GM19455 (cell line): ENCODE measurements around the gene SDCBP2.

Source experiments
- ATAC-seq: cut with Tn5 transposase; IDR thresholded peaks from one replicate; pipeline ENCODE4 v1.9.1; 2021; ENCODE audit not compliant: unreplicated experiment

The SDCBP2 gene

DNA sequence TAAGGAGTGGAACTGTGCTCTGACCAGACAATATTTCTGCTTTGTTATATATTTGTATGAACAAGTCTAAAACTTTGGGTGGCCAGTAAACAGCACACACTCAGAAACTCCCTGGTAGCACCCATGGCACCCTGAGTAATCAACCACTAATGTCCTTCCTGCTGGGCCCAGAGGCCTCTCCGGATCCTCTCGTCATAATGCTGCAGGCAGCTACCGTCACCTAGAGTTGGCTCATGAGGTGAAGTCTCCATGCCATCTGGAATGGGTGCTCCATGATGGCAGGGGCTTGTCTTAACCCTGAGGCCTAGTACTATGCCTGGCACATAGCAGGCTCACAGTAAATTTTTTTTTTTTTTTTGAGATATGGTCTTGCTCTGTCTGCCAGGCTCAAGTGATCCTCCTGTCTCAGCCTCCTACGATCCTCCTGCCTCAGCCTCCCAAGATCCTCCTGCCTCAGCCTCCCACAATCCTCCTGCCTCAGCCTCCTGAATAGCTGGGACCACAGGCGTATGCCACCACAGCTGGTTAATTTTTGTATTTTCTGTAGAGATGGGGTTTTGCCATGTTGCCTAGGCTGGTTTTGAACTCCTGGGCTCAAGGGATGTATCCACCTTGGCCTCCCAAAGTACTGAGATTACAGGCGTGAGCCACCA lies 3.0 kb upstream of the SDCBP2 start:
- ATAC-seq = no peak

DNA sequence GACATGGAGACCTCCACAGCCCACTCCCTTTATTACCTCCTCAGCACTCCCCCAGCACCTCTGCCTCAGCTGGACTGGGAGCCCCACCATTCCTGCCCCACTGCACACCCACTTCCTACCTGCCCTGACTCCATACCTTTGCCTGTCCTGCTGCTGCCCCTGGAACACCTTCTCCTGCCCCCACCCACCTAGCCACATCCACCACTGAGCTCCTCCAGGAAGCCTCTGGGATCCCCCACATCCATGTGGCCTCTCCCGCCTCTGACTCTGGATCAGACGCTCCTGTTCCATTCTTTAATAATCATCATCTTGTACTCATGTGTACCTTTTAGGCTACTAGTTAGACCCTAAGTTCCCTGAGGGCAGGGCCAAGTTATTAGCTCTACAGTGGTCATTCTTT lies 2.2 kb upstream of the SDCBP2 start:
- ATAC-seq = no peak

DNA sequence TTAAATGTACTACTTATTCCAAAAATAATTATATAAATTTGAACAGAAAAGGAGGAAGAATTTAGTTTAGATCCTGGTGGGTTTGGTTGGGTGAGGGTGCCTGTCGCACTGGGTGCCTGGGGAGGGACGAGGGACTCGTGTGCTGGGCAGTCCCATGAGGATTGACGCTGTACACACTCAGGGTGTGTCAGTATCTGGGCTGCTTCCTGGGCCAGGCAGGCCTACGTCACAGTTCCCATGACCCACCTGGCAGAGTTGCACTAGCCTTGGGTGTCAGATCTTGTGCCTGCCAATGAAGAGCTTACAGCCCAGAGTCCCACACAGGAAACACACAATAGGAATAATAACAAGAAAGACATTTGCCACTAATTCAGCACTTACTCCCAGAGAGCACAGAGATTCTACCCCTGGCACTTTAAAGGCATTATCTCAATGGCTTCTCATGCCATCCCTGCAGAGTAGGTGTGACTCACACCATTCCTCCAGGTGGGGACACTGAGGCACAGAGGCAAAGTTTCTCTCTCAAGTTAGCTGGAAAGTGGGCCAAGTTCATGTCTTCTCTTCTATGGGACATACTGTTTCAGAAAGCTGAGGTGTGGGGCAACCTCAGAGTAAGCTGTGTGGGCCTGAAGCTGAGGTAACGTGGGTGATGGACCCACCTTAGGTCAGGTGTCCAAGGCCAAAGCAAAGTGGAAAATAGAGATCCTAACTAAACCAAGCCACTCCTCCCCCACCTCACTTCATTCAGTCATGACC lies 1.3 kb upstream of the SDCBP2 start:
- ATAC-seq = no peak

DNA sequence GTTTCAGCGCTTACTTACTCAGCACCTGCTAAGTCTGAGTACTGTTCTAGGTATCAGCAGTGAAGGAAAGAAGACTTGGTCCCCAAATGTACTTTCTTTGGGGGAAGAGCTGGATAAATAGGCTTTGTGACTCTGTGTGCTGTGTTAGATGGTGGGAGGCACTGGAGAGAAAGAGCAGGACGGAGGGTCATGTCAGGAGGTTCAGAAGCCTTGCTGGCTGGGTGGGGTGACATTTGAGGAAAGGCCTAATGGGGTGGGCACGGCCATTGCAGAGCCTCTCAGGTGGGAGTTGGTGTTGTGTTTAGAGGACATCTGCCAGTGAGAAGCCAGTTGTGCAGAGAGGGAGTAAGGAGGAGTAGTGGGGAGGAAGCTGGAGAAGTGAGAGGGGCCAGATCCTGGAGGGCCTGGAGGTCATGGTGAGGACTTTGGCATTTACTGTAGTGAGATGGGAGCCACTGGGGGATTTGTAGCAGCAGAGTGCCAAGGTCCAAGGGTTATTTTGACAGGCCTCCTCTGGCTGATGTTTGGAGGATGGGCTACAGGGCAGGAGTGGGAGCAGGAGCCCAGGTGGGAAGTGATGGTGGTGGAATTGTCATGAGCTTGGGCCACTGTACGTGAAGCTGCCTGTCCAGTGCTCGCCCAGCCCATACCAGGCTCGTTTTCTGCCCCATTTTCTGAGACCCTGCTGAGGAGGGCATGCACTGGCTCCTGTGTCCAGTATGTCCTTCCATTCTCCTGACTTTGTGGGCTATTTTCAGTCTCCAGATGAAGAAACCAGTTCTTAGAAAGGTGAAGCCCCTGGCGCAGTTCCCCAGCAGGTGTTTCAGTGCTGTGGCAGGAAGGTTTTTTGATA lies 886 bp downstream of the SDCBP2 start:
- ATAC-seq = no peak

DNA sequence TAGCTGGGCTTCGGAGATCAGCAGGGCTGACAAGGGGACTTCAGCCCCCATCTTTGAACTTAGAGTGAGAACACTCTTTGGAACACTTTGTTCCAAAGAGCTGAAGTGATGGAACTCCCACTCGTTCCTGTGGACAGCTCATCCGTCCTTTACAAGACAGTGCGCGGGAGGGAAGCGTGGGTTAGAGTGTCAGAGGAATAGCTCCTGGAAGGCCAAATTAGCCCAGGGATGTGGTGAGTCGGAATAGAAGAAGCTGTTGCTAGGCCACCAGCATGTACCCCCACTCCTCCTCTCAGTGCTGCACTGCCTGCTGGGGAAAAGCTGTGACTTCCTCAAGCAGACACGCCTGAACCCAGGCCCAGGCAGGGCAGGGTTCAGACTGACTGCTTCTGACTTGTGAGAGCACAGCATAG lies 1.7 kb downstream of the SDCBP2 start:
- no peak for ATAC-seq

DNA sequence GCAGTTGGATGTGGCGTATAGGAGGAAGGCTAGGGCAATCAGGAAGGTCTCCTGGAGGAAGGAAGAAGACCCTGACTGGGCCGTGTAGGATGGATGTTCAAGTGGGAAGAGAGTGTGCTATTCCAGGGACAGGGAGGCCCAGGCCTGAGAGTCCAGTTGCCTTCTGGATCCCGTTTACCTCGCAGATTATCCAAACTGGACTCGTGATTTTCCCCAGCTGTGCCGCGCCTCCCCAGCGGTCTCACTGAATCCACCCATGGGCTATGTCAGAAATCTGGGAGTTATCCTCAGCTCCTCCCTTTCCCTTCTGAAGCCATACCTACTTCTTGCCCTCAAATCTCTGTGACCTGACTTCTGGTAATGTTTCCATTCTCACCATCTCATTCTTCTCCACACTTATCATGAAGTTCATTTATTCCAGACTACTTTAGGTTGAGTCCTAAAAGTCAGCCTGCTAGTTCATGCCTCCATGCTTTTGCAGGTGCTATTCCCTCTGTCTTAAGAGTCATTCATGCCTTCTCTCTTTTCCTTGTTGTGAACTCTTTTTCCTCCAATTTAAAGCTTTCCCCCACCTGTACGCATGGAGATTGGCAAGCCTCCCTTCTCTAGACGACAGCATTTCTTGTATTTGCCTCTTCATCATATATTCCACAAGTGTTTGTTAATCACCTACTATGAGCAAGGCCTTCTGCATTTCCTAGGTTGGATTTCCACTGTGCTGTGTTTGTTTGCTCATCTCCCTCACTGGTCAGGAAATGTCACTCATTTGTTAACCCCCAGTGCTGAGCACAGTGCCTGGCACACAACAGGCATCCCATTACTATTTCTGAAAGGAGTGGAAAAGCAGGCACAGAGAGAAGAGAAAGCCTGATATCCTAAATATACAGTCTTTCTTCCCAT lies 2.7 kb downstream of the SDCBP2 start:
- no peak for ATAC-seq

DNA sequence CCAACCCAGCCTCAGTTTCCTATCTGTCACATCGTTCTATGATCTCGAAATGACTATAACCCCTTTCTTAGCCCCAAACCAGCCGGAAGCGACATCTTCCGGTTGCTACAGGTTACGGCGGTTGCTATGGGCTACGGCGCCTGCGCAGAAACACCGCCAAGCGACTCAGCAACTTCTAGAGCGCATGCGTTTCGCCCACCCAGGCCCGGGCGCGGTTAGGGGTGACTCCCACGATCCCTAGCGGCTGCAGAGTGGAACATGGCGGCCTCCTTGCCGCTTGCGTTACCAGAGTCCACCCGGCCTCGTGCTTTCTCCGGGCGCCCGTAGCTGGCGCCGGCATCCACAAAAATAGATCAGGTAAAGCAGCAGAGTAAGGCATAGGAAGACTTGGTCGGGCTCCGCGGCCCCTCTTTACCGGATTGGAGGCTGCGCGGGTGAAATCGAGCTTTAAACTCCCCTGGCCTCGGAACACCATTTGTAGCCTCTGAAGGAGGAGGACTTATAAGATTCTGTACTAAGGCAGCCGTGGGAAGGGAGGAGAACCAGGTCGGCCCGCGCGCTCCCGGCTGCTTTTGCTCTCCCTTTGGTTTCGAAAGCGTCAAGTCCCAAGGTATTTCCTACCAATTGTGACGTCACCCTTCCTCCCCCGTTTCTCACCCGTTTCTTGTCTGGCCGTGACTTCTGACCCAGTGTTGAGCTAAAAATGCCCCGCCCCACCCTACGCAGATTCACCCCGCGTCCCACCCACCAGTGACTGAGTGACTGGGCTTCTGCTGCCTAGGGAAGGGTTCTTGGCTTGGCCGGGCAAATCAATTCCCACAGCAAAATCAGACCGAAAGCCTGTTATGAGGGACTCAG lies 3.5 kb downstream of the SDCBP2 start:
- peak; percentile 85 for ATAC-seq

DNA sequence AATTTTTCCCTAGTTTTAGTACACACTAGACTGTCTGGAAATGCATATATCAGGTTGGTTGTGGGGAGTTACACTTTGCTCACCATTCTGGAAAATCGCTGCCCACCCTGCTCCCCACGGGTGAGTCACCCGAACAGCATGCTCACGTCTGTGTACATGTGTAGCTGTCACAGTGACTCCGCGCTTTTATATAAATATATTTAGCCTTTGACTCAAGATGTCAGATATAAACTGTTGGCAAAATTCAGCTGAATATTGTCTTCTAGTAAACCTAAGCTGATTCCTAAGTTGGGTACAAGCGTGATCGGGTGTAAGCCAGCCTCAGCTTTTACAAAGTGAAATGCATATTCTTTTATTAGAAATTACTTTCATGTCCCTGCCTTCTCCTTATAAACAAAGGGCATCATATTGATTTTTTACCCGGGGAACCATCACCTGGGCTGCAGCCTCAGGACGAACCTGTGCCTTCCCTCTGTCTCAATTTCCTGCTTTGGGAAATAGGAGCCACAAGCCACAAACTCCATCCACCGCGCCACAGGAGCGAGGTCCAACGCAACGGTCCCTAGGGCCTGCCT lies 4.3 kb downstream of the SDCBP2 start:
- ATAC-seq = no peak

DNA sequence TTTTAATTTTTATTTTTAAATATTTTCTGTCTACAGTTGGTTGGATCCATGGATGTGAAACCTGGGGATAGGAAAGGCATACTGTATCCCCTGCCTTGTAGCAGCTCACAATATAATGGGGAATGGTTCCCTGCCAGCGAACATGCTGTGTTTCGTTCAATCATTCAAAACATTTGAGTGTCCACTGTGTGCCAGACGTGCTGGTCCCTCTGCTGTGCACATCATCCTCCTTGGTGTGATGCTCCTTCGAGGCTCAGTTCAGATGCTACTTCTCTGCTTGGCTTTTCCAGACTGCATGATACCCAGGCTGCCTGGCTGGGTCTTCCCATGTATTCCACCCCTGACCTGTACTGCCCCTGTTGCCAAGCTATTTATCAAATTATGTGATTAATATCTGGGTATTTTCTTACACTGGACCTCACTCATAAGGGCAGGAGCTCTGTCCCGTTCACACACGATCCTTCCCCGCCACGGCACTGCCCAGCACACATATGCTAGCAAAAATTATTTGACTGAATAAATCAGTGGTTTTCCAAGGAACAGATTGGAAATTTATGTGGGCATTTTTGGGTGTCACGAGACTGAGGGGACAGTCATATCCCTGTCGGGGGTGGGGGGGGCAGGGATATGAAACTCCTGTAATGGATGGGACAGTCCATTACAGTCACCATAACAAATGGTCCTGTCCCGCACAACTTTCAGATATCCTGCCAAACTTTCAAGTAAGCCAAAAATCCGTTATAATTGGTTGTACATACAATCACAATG lies 4.9 kb downstream of the SDCBP2 start:
- ATAC-seq = no peak

DNA sequence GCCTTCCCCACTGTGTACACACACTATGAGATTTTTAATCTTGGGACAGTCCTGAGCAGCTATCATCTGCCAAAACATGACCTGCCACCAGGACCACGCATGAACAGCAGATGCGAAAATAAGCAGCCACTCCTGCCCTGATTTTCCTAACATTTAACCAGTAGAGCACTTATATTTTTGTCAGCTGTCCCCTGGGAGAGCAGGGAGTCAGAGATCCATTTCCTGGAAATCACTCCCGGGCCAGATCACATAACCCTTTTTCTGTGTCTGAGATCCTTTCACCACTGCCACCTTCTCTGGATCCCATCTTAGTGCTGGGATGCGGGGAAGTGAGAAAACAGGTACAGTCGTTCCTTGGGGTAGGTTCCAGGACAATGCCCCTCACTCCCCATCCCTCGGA lies 5.7 kb downstream of the SDCBP2 start:
- no peak for ATAC-seq

DNA sequence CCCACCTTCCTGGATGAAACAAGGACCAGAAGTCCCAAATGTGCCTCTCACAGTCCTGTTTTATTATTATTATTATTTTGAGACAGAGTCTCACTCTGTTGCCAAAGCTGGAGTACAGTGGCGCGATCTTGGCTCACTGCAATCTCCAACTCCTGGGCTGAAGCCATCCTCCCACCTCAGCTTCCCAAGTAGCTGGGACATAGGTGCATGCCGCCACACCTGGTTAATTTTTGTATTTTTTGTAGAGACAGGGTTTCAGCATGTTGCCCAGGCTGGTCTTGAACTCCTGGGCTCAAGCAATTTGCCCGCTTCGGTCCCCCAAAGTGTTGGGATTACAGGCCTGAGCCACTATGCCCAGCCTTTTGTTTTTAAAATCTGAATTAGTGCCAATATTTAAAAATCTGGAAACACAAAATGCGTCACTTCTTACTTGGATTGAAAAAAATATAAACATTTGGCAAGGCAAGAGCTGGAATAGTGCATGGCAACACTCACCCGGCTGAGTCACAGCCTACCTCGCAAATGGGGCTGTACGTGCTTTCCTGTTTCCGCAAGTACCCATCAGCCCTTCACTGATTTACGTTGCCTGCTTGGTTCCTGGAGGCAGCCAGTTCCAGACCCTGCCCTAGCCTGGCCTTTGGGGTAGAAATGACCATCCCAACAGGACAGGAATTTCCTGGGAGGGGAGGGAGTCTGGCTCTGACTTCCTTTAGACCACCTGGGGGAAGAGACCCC lies 6.3 kb downstream of the SDCBP2 start:
- no peak for ATAC-seq

DNA sequence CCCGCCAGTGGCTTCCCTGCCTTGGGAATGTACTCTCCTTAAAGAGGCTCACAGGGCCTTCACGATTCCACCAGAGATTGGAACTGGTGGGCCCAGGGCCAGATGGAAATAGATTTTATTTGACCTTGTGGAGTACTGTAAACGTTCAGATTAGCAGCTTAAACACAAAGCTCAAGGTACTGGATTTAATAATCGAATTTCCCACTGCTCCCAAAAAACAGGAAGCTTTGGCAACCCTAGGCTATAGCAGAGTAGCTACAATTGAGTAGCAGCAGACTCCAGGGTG lies 7.3 kb downstream of the SDCBP2 start:
- no peak for ATAC-seq

DNA sequence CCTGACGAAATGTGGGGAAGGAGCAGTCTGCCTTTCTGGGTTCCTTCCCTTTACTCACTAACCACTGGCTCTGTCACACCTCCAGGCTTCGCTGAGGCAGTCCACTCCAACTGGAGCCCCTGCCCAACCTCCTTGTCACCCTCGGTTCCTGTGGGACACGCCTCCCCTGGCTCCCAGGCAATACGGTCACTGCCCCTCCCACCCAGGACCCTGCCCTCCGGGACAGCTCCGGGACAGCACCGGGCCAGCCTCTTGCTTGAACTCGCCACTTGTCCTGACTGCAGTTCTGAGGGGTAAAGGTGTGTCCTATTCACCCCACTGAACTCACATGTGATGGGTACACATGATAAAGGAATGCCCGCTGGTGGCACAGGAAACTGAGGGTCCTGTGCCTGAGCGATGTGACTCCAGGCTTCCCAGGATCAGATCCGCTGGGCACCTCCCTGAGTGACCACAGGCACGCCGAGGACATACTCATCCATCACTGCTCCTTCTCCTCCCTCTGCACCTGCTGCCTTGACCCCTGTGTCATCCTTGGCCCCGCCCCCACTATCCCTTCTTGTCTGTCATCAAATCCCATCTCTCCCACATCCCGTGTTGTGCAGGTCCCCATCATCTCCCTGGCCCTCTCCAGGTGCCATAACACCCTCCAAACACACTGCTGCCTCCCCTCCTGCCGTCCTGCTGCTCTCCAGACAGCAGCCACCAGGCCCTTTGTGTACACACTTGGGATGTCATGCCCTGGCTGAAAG lies 7.9 kb downstream of the SDCBP2 start:
- no peak for ATAC-seq

DNA sequence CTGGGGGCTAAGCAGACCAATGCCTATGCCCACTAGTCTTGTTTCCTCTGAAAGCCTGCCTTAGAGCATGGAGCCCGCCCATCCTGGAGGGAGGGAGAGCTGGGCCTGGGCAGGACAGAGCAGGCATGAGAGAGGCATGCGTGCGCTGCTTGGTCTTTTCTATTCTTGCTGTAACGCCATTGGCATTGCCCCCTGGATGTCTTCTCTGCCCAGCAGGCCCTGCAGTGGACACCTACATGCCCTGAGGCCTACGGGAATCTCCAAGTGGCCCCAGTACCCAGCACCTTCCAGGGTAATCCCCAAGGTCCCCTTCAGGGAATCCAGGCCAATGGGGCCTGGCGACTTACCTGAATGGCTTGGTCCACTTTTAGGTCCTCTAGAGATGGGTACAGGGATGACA lies 8.9 kb downstream of the SDCBP2 start:
- no peak for ATAC-seq

DNA sequence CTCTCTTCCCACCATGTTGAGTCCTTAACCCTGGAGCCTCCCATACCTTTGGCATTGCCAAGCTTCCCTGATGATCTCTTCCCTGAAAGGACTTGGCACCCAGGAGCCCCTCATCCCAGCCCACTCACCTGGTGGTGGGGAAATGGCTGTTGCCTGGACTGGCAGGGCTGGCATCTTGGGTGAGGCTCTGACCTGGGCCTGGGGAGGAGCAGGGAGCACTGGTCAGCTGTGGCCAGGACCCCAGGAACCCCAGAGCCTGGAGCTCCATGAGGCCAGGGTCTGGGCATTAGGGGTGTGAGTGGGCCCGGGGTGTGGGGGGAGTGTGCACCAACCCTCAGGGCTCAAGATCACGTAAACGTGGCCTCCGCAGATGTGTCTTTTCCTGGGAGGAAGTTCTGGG lies 9.5 kb downstream of the SDCBP2 start:
- ATAC-seq = no peak

DNA sequence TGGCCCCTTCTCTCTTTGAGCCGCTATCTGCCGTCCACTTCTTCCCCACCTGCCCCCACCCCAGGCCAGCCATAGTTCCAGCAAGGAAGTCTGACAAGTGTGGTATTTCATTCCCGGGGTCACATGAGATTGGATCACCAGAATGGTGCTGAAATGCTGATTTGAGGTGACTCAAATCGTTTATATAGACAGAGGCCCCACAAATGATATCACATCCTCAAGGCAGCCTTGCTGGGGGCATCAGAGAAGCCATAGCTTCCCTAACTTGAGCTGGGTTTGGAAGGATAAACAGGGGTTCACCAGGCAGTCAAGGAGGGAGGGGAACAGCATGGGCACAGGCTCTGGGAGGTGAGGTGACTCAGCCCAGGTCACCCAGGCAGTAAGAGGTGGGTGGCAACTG lies 9.9 kb downstream of the SDCBP2 start:
- no peak for ATAC-seq

DNA sequence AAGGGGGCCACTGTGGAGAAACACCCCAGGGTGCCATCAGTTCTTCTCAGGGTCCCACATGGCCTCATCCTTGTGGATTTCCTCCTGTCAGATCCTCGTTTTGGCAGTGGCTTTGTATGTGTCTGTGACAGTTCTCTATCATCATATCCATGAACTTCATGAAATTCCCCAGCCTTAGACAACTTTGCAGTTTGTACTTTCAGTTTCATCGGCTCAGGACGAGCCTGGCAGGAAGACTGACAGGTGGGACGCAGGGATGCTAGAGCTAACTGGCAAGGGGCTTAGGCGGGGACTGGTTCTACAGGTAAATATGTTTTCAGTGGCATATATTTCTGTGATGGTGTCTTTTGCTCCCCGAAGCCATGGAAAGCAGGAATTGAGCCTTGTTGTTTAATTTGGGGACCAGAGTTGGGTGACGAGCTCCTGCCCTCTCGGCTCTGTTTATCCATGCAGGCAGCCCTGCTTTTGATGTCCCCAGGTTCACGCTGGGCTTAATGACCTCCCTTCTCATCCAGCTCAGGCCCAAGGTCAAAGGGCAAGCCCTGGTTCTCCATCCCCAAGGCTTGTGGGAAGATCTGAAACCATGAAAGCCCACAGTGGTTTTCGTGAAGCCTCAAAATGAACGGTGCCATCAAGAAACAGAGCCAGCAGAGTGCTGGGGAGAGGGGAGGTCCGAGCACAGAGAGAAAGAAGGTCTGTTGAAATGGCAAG lies 11.2 kb downstream of the SDCBP2 start:
- no peak for ATAC-seq
